Gastroesophageal sphincter (tissue), 3 donors: ENCODE results near the gene PDF.

Experiments
- CTCF ChIP-seq, 4 experiments: fragments of 200-600 bp in 2 of 4; fragments of 450-650 bp in 2 of 4; sonication (generic) in 1 of 4; IDR thresholded peaks; one replicate each; pipeline ENCODE4 v1.5.1; 2017 to 2019; ENCODE audit warnings: antibody characterized with exemption in 4 of 4, mild to moderate bottlenecking in 2 of 4, moderate library complexity in 2 of 4
- POLR2A ChIP-seq, 2 donors: fragments of 450-650 bp; IDR thresholded peaks; one replicate each; pipeline ENCODE4 v1.6.1; 2017; ENCODE audit warnings: antibody characterized with exemption in 2 of 2, mild to moderate bottlenecking in 2 of 2, moderate library complexity in 1 of 2

DNA sequence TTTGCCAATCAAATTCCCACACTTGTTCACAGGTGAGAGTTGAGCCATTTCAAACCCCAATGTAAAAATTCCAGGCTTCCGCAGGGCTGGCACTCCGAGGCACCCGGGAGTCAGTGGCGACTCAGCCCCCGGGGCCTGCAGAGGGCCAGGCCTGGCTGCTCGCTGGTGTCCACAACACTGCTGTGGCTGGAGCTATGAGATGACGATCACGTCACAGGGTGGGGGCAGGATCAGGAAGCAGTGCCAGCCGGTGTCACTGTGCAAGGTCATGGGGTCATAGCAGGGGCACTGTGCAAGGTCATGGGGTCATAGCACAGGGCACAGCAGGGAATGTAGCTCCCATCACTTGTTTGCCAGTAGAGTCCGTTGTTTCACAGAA is 11.5 kb downstream of the PDF start:
- TF ChIP-seq POLR2A (IDR thresholded peaks at IDR 0.05): no peak
- TF ChIP-seq CTCF (IDR thresholded peaks at IDR 0.05): no peak
